Activated naive CD4-positive, alpha-beta T cell treated with anti-CD3 and anti-CD28 coated beads, Interleukin-2, amount 50 U/mL, for 24 hours (primary cell): Measurements from ENCODE around the gene UBE3A.
A peak's percentile ranks its signal among the peaks of the same experiment; 100 is the strongest.

Experiments
- H3K27ac Mint-ChIP-seq: one replicate; pipeline ENCODE4 v1.8.0; 2021; ENCODE audit warnings: mild to moderate bottlenecking, mixed read lengths
- H3K27me3 Mint-ChIP-seq: one replicate; pipeline ENCODE4 v1.8.0; 2021; ENCODE audit warnings: mixed read lengths
- H3K36me3 Mint-ChIP-seq: one replicate; pipeline ENCODE4 v1.8.0; 2021; ENCODE audit warnings: mixed read lengths
- H3K4me1 Mint-ChIP-seq: one replicate; pipeline ENCODE4 v1.8.0; 2021; ENCODE audit warnings: mixed read lengths
- H3K4me3 Mint-ChIP-seq: one replicate; pipeline ENCODE4 v1.8.0; 2021; ENCODE audit warnings: mild to moderate bottlenecking, mixed read lengths
- H3K9me3 Mint-ChIP-seq: one replicate; pipeline ENCODE4 v1.8.0; 2021; ENCODE audit warnings: mixed read lengths

UBE3A gene

GRCh38 chr15:25438601-25439368, at the start of gene UBE3A:
UBE3A (minus strand) TSS chr15:25439024; CDS start chr15:25409107, 29,917 bp downstream.
- no peaks in the 10 kb centered on the region for H3K27me3 Mint-ChIP-seq
- no peaks in the 10 kb centered on the region for H3K9me3 Mint-ChIP-seq
- peaks cover 6% of the 10 kb centered on the region for H3K36me3 Mint-ChIP-seq
- peak within 1 kb of the TSS; percentile 89 for H3K27ac Mint-ChIP-seq
- peaks cover 35% of the 10 kb centered on the region for H3K4me1 Mint-ChIP-seq
- H3K4me3 Mint-ChIP-seq, result peak within 1 kb of the TSS; percentile 94

- Mint-ChIP-seq H3K27ac (no peak overlapping the region), H3K4me3 (no peak overlapping the region), H3K27me3 (peaks cover 10% of the 10 kb centered on the region), H3K4me1 (no peaks in the 10 kb centered on the region), H3K9me3 (peaks cover 10% of the 10 kb centered on the region), H3K36me3 (peaks cover 5% of the 10 kb centered on the region)
These were observed 48.5 kb upstream of the UBE3A start for GRCh38 chr15:25487226-25487884.

DNA sequence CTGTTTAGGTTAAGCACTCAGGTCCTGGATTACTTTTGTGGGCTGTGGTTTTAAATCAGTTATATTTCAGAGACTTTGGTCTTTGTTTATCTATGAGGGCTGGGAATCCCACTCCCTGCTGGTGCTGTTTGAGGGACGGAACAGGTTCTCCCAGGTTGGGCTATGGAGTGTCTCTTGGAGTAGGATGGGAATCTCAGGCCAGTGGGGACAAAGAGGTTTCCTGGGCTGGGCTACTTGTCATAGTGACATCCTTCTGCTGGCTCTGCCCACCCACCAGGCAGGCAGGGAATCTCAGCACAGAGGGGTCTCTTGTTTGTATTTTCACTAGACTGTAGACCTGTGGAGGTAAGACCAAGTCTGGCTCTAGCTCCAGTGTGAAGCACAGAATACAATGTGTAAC, 47.2 kb upstream of the UBE3A start:
- peaks cover 11% of the 10 kb centered on the region for H3K27me3 Mint-ChIP-seq
- H3K9me3 Mint-ChIP-seq, result peaks cover 10% of the 10 kb centered on the region
- H3K4me3 Mint-ChIP-seq, result no peak overlapping the region
- no peak overlapping the region for H3K27ac Mint-ChIP-seq
- H3K4me1 Mint-ChIP-seq, result no peaks in the 10 kb centered on the region
- H3K36me3 Mint-ChIP-seq, result peaks cover 5% of the 10 kb centered on the region

DNA sequence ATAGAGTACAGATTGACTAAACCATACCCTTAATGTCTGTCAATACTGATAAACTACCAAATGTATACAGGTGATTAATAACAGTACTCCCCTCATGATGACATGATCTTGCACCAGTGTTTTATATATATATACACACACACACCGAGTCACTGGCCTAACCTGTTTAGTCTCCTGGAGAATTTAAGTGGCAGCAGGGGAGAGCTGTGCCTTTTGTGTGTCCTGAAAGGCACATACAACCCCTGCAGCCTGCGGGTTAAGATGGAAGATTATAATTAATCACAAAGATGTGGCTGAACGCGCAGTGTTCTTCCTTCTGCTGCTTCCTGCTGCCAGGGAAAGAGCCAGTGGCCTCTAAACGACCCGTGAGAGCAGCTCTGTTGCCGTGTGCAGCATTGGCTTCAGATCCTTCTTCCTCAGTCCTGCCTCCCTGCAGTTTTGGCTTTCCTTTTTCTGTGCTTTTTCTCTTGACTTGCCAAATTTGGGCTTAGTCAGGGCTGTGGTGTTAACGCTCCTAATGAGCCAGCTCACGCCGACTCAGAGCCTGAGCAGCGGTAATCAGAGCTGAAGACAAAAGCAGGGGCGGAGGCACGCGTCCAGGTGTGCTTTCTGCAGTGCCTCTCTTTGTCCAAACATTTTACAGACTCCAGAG, 42.5 kb upstream of the UBE3A start:
- Mint-ChIP-seq H3K9me3 (no peaks in the 10 kb centered on the region), H3K4me1 (no peaks in the 10 kb centered on the region), H3K27me3 (peaks cover 12% of the 10 kb centered on the region), H3K36me3 (no peaks in the 10 kb centered on the region), H3K27ac (no peak overlapping the region), H3K4me3 (no peak overlapping the region)

- H3K4me3 Mint-ChIP-seq, result no peak overlapping the region
- no peaks in the 10 kb centered on the region for H3K9me3 Mint-ChIP-seq
- H3K27ac Mint-ChIP-seq, result no peak overlapping the region
- no peaks in the 10 kb centered on the region for H3K4me1 Mint-ChIP-seq
- no peaks in the 10 kb centered on the region for H3K36me3 Mint-ChIP-seq
- peaks cover 12% of the 10 kb centered on the region for H3K27me3 Mint-ChIP-seq
These were observed 39.5 kb upstream of the UBE3A start for GRCh38 chr15:25478313-25478712.

GRCh38 chr15:25477816-25478215, 39.0 kb upstream of the UBE3A start:
- H3K36me3 Mint-ChIP-seq, result no peaks in the 10 kb centered on the region
- H3K27ac Mint-ChIP-seq, result no peak overlapping the region
- peaks cover 11% of the 10 kb centered on the region for H3K27me3 Mint-ChIP-seq
- no peak overlapping the region for H3K4me3 Mint-ChIP-seq
- H3K9me3 Mint-ChIP-seq, result no peaks in the 10 kb centered on the region
- no peaks in the 10 kb centered on the region for H3K4me1 Mint-ChIP-seq

- Mint-ChIP-seq H3K9me3 (peaks cover 4% of the 10 kb centered on the region), H3K27ac (no peak overlapping the region), H3K27me3 (no peaks in the 10 kb centered on the region), H3K4me1 (no peaks in the 10 kb centered on the region), H3K4me3 (no peak overlapping the region), H3K36me3 (no peaks in the 10 kb centered on the region)
These were observed 35.4 kb upstream of the UBE3A start for GRCh38 chr15:25474251-25474650.

- Mint-ChIP-seq H3K4me1 (no peaks in the 10 kb centered on the region), H3K9me3 (peaks cover 4% of the 10 kb centered on the region), H3K27me3 (peaks cover 2% of the 10 kb centered on the region), H3K36me3 (no peaks in the 10 kb centered on the region), H3K4me3 (no peak overlapping the region), H3K27ac (no peak overlapping the region)
These were observed 31.4 kb upstream of the UBE3A start for GRCh38 chr15:25470230-25470629.

GRCh38 chr15:25469377-25469776, 30.6 kb upstream of the UBE3A start:
- Mint-ChIP-seq H3K27me3 (peaks cover 3% of the 10 kb centered on the region), H3K36me3 (no peaks in the 10 kb centered on the region), H3K27ac (no peak overlapping the region), H3K9me3 (peaks cover 4% of the 10 kb centered on the region), H3K4me3 (no peak overlapping the region), H3K4me1 (no peaks in the 10 kb centered on the region)

GRCh38 chr15:25468611-25469010, 29.8 kb upstream of the UBE3A start:
- no peak overlapping the region for H3K4me3 Mint-ChIP-seq
- H3K4me1 Mint-ChIP-seq, result no peaks in the 10 kb centered on the region
- peaks cover 3% of the 10 kb centered on the region for H3K27me3 Mint-ChIP-seq
- peaks cover 4% of the 10 kb centered on the region for H3K9me3 Mint-ChIP-seq
- H3K27ac Mint-ChIP-seq, result no peak overlapping the region
- H3K36me3 Mint-ChIP-seq, result no peaks in the 10 kb centered on the region

DNA sequence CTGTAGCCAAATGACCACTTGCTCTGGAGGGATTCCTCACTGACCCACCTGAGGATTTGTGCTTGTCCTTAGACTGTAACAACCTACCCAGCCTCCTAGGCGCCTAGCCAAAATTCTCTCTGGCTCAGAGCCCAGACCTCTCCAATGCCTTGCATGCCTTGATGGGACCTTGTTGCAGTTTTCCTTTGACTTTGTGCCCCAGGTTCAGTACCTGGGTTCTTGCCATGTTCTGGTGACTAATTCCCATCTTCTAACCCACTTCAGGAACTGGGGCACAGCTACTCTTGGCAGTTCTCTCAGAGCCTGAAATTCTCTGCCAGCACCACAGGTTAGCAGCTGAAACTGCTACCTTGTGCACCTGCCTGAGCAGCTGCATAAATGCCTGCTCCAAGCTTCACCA, 27.0 kb upstream of the UBE3A start:
- no peak overlapping the region for H3K4me3 Mint-ChIP-seq
- peaks cover 5% of the 10 kb centered on the region for H3K27me3 Mint-ChIP-seq
- no peaks in the 10 kb centered on the region for H3K36me3 Mint-ChIP-seq
- H3K9me3 Mint-ChIP-seq, result peaks cover 4% of the 10 kb centered on the region
- H3K4me1 Mint-ChIP-seq, result no peaks in the 10 kb centered on the region
- H3K27ac Mint-ChIP-seq, result no peak overlapping the region

DNA sequence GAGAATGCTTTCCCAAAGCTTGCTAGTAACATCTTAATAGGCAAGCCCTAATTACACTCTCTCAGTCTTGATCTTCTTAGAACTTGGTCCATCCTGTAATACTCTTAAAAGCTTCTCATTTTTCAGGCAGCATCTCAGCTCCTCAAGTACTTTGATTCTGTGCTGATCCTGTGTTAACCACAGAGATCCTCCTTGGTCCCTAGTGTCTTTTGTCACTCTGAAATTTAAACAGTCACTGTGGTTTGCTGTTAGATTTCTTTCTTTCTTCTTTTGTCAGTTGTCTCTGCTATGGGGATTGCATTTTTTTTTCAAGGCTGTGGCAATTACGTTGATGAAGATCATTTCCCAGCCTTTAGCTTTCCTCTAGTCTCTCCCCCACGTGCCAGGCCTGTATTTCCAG, 26.0 kb upstream of the UBE3A start:
- Mint-ChIP-seq H3K4me1 (no peaks in the 10 kb centered on the region), H3K27me3 (peaks cover 5% of the 10 kb centered on the region), H3K9me3 (no peaks in the 10 kb centered on the region), H3K4me3 (no peak overlapping the region), H3K36me3 (no peaks in the 10 kb centered on the region), H3K27ac (no peak overlapping the region)

- no peaks in the 10 kb centered on the region for H3K36me3 Mint-ChIP-seq
- H3K9me3 Mint-ChIP-seq, result no peaks in the 10 kb centered on the region
- no peak overlapping the region for H3K4me3 Mint-ChIP-seq
- H3K27ac Mint-ChIP-seq, result no peak overlapping the region
- H3K4me1 Mint-ChIP-seq, result no peaks in the 10 kb centered on the region
- peaks cover 5% of the 10 kb centered on the region for H3K27me3 Mint-ChIP-seq
These were observed 25.6 kb upstream of the UBE3A start for GRCh38 chr15:25464383-25464782.

DNA sequence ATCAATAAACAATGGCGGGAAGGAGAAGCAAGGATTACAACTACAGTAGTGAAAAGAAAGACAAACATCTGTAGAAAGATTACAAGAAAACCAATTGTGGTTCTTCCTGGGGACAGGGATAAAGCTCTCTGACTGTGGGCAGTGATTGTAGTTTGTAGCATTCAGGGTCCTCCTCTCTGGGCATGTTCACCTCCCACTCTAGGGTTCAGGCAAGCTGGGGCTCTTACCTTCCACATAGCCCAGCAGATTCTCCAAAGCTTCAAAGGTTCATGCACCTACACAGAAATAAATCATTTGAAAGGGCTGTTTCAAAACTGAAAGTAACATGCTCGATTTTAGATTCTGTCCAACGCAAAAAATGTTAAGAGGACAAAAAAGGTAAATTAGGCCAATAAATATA, 17.4 kb upstream of the UBE3A start:
- H3K4me3 Mint-ChIP-seq, result no peak overlapping the region

GRCh38 chr15:25455226-25455625, 16.4 kb upstream of the UBE3A start:
- no peaks in the 10 kb centered on the region for H3K9me3 Mint-ChIP-seq
- no peaks in the 10 kb centered on the region for H3K4me1 Mint-ChIP-seq
- no peak overlapping the region for H3K27ac Mint-ChIP-seq
- H3K4me3 Mint-ChIP-seq, result no peak overlapping the region
- peaks cover 1% of the 10 kb centered on the region for H3K27me3 Mint-ChIP-seq
- no peaks in the 10 kb centered on the region for H3K36me3 Mint-ChIP-seq

More for the DNA sequence above, 17.4 kb upstream of the UBE3A start:
- Mint-ChIP-seq H3K27me3 (peaks cover 1% of the 10 kb centered on the region), H3K9me3 (no peaks in the 10 kb centered on the region), H3K36me3 (no peaks in the 10 kb centered on the region), H3K27ac (no peak overlapping the region), H3K4me1 (no peaks in the 10 kb centered on the region)

GRCh38 chr15:25454771-25455170, 15.9 kb upstream of the UBE3A start:
- Mint-ChIP-seq H3K36me3 (no peaks in the 10 kb centered on the region), H3K4me1 (no peaks in the 10 kb centered on the region), H3K27ac (no peak overlapping the region), H3K4me3 (no peak overlapping the region), H3K9me3 (no peaks in the 10 kb centered on the region), H3K27me3 (peaks cover 1% of the 10 kb centered on the region)
